Body of pancreas (tissue), 4 donors: ENCODE results near the gene CSRP1. TPM values are rescaled to one million over a fixed set of nuclear protein-coding genes. Genes with fewer than 3 reads are reported as not detected.
A peak's percentile ranks its signal among the peaks of the same experiment; 100 is the strongest.

ENCODE experiments used
- ATAC-seq: fragments of 150-250 bp; one replicate; pipeline ENCODE4 v1.9.1; 2016
- DNase-seq, 4 donors: peaks; one replicate each; pipeline ENCODE4 v3.0.0-alpha.2; 2019
- H3K27ac ChIP-seq, 4 donors: fragments of 200-600 bp; sonication (generic); 1 replicate in 3 of 4; 2 replicates in 1 of 4; pipeline versions ENCODE4 v1.5.1 to v1.6.1; 2016 to 2019; ENCODE audit warnings: mild to moderate bottlenecking in 1 of 4, mixed read lengths in 1 of 4, moderate library complexity in 1 of 4
- H3K27me3 ChIP-seq, 2 donors: fragments of 200-600 bp; sonication (generic); one replicate each; pipeline ENCODE4 v1.6.0; 2016; ENCODE audit warnings: mild to moderate bottlenecking in 1 of 2
- H3K36me3 ChIP-seq, 2 donors: fragments of 200-600 bp; sonication (generic); replicated peaks in 1 of 2; 2 replicates each; pipeline ENCODE4 v1.5.1; 2016; ENCODE audit warnings: low read depth in 2 of 2; ENCODE audit not compliant: insufficient read depth in 1 of 2
- H3K4me1 ChIP-seq: fragments of 200-600 bp; sonication (generic); one replicate; pipeline ENCODE4 v1.6.0; 2016
- H3K4me3 ChIP-seq, 2 donors: fragments of 200-600 bp; sonication (generic); 1 replicate in 1 of 2; 2 replicates in 1 of 2; pipeline ENCODE4 v1.5.1; 2016 to 2019
- H3K9me3 ChIP-seq, 3 donors: fragments of 200-600 bp; sonication (generic); 1 replicate in 2 of 3; 2 replicates in 1 of 3; pipeline ENCODE4 v1.5.1; 2016
- CTCF ChIP-seq, 7 experiments: fragments of 450-650 bp in 4 of 7; fragments of 200-600 bp in 3 of 7; sonication (generic) in 3 of 7; IDR thresholded peaks; one replicate each; pipeline ENCODE4 v1.5.1; 2016 to 2019; ENCODE audit warnings: antibody characterized with exemption in 7 of 7
- POLR2A ChIP-seq, 3 donors: fragments of 450-650 bp; IDR thresholded peaks; one replicate each; pipeline ENCODE4 v1.6.1; 2016; ENCODE audit warnings: antibody characterized with exemption in 3 of 3, mild to moderate bottlenecking in 2 of 3
- WGBS, 2 donors: methylation state at CpG; one replicate each; pipeline ENCODE4 v1.1.5; 2017; 5-methylcytosine and 5-hydroxymethylcytosine counted together
- intact Hi-C: fragments of 100-400 bp; cut with DNase I; formaldehyde crosslinking; loops from one replicate; pipeline ENCODE4 v1.15.1; 2023
- total RNA-seq, 2 donors: library from RNA; depleted of rRNA; stranded (reverse); fragments of >200 nt; gene quantifications; one replicate each; pipeline ENCODE4 v1.1.0, GENCODE V29; 2016

CSRP1 gene
- total RNA-seq, 2 donors from 2014 or later: 127 to 245 TPM

- intact Hi-C loops: no loop called here
- Histone ChIP-seq H3K36me3 (no peaks in the 10 kb centered on the region), H3K9me3 (no peaks in the 10 kb centered on the region), H3K4me3 (no peak overlapping the region), H3K4me1 (peaks cover 18% of the 10 kb centered on the region), H3K27ac (peak overlapping the region; percentile 15 to 63 (median 50)), H3K27me3 (no peaks in the 10 kb centered on the region)
- TF ChIP-seq CTCF (IDR thresholded peaks at IDR 0.05) (no peak), POLR2A (IDR thresholded peaks at IDR 0.05) (no peak)
- DNase-seq (peak; percentile 18 to 76 (median 45)), ATAC-seq (peak; percentile 84)
- 67 to 70% methylated on average over 8 of the region's 8 CpGs for WGBS, 2 donors
Measured at GRCh38 chr1:201460814-201461644, 45.9 kb downstream of the CSRP1 start.

GRCh38 chr1:201459775-201460174, 47.1 kb downstream of the CSRP1 start:
- intact Hi-C loops: no loop called here
- Histone ChIP-seq H3K27ac (no peak overlapping the region), H3K4me1 (peaks cover 18% of the 10 kb centered on the region), H3K4me3 (no peak overlapping the region), H3K36me3 (no peaks in the 10 kb centered on the region), H3K27me3 (no peaks in the 10 kb centered on the region), H3K9me3 (no peaks in the 10 kb centered on the region)
- DNase-seq (no peak), ATAC-seq (no peak)
- WGBS, 2 donors: 78% methylated on average over 5 of the region's 5 CpGs; no CpG with 5 or more reads in 1 of the 2 donors
- no peak for TF ChIP-seq CTCF (IDR thresholded peaks at IDR 0.05)
- TF ChIP-seq POLR2A (IDR thresholded peaks at IDR 0.05): no peak

GRCh38 chr1:201459052-201459451, 47.9 kb downstream of the CSRP1 start:
- Histone ChIP-seq H3K4me1 (peaks cover 18% of the 10 kb centered on the region), H3K27me3 (no peaks in the 10 kb centered on the region), H3K9me3 (no peaks in the 10 kb centered on the region), H3K4me3 (no peak overlapping the region), H3K27ac (no peak overlapping the region), H3K36me3 (no peaks in the 10 kb centered on the region)
- no peak for DNase-seq
- TF ChIP-seq CTCF (IDR thresholded peaks at IDR 0.05): no peak
- TF ChIP-seq POLR2A (IDR thresholded peaks at IDR 0.05): no peak
- WGBS, 2 donors: 82 to 89% methylated on average over 3 of the region's 3 CpGs
- no peak for ATAC-seq
- intact Hi-C loops: no loop called here

- Histone ChIP-seq H3K27me3 (no peaks in the 10 kb centered on the region), H3K4me1 (peaks cover 18% of the 10 kb centered on the region), H3K4me3 (no peak overlapping the region), H3K9me3 (no peaks in the 10 kb centered on the region), H3K36me3 (no peaks in the 10 kb centered on the region), H3K27ac (no peak overlapping the region)
- TF ChIP-seq POLR2A (IDR thresholded peaks at IDR 0.05): no peak
- no peak for TF ChIP-seq CTCF (IDR thresholded peaks at IDR 0.05)
- DNase-seq: no peak
- intact Hi-C loops: no loop called here
- WGBS, 2 donors: 68 to 83% methylated on average over 4 of the region's 4 CpGs
- no peak for ATAC-seq
Measured at GRCh38 chr1:201457508-201457960, 49.4 kb downstream of the CSRP1 start.
